DOHH2 (cell line): ENCODE data around the gene SGMS2.

Experiments
- EZH2phosphoT487 ChIP-seq: fragments of 200-600 bp; sonication (generic); IDR thresholded peaks from 2 replicates; pipeline ENCODE4 v1.6.1; 2017; ENCODE audit warnings: borderline replicate concordance, mild to moderate bottlenecking, antibody characterized with exemption, low read length, moderate library complexity, mixed read lengths
- TF ChIP-seq, protein P1 (sequence below): fragments of 200-600 bp; sonication (generic); IDR thresholded peaks from one replicate; pipeline ENCODE4 v1.5.1; 2014; ENCODE audit warnings: antibody characterized with exemption, mild to moderate bottlenecking, low read depth, low read length; ENCODE audit not compliant: poor library complexity, severe bottlenecking

DNA sequence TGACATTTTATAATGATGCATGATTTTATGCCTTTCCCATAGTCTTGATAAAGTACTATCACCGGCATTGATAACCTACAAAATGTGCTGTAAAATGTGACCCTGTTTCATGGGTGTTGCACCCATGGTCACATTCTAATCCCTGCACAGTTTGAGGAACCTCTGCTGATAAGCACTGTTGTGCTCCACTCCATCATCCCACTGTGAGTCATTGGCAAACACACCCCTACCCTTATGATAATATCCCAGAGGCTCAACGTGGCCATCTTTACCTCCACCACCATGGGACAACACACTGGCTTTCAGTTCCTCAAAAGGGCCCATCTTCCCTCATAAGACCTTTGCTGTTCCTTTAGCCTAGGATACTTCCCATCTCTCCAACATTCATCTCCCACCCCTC is 32.0 kb upstream of the SGMS2 start:
- TF ChIP-seq, protein P1, sequence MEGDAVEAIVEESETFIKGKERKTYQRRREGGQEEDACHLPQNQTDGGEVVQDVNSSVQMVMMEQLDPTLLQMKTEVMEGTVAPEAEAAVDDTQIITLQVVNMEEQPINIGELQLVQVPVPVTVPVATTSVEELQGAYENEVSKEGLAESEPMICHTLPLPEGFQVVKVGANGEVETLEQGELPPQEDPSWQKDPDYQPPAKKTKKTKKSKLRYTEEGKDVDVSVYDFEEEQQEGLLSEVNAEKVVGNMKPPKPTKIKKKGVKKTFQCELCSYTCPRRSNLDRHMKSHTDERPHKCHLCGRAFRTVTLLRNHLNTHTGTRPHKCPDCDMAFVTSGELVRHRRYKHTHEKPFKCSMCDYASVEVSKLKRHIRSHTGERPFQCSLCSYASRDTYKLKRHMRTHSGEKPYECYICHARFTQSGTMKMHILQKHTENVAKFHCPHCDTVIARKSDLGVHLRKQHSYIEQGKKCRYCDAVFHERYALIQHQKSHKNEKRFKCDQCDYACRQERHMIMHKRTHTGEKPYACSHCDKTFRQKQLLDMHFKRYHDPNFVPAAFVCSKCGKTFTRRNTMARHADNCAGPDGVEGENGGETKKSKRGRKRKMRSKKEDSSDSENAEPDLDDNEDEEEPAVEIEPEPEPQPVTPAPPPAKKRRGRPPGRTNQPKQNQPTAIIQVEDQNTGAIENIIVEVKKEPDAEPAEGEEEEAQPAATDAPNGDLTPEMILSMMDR, result no peak
- TF ChIP-seq EZH2phosphoT487, result no peak
